HEK293T (cell line): ENCODE measurements around the gene PERP.

ENCODE experiments used
- BHLHE40 ChIP-seq: fragments of 450-650 bp; IDR thresholded peaks from 2 replicates; pipeline ENCODE4 v1.6.1; 2016; ENCODE audit warnings: mild to moderate bottlenecking, moderate library complexity, borderline replicate concordance
- FOXA1 ChIP-seq: fragments of 450-650 bp; IDR thresholded peaks from 2 replicates; pipeline ENCODE4 v1.6.1; 2016; ENCODE audit warnings: mild to moderate bottlenecking
- FOXK2 ChIP-seq: fragments of 450-650 bp; IDR thresholded peaks from 2 replicates; pipeline ENCODE4 v1.6.1; 2016; ENCODE audit warnings: mild to moderate bottlenecking
- FOXM1 ChIP-seq: fragments of 450-650 bp; IDR thresholded peaks from 2 replicates; pipeline ENCODE4 v1.6.1; 2017; ENCODE audit warnings: mild to moderate bottlenecking, borderline replicate concordance
- LEF1 ChIP-seq: fragments of 450-650 bp; IDR thresholded peaks from 2 replicates; pipeline ENCODE4 v1.6.1; 2017; ENCODE audit warnings: mild to moderate bottlenecking, borderline replicate concordance
- NFRKB ChIP-seq: fragments of 450-650 bp; IDR thresholded peaks from 2 replicates; pipeline ENCODE4 v1.6.1; 2016; ENCODE audit warnings: mild to moderate bottlenecking, moderate library complexity
- SP1 ChIP-seq: fragments of 450-650 bp; IDR thresholded peaks from 2 replicates; pipeline ENCODE4 v1.6.1; 2017
- SUZ12 ChIP-seq: fragments of 450-650 bp; IDR thresholded peaks from 2 replicates; pipeline ENCODE4 v1.6.1; 2016; ENCODE audit warnings: mild to moderate bottlenecking
- ZNF384 ChIP-seq: fragments of 450-650 bp; IDR thresholded peaks from 2 replicates; pipeline ENCODE4 v1.6.1; 2016

- TF ChIP-seq SUZ12 (no peak), BHLHE40 (no peak), FOXK2 (no peak), ZNF384 (no peak), NFRKB (no peak), FOXA1 (no peak), LEF1 (no peak), SP1 (no peak), FOXM1 (no peak)
Observed at GRCh38 chr6:138093632-138094031, 13.6 kb downstream of the PERP start.
